GM12891 (cell line): Measurements from ENCODE around the gene EPHB3.

Experiments
- PAX5 ChIP-seq: IDR thresholded peaks from 2 replicates; pipeline ENCODE4 v1.6.1; 2011; ENCODE audit warnings: low read length, moderate library complexity, mild to moderate bottlenecking; ENCODE audit not compliant: insufficient read depth, severe bottlenecking
- POLR2A ChIP-seq: IDR thresholded peaks from 2 replicates; pipeline ENCODE4 v1.6.1; 2011; ENCODE audit warnings: low read depth, low read length, control low read depth
- POLR2AphosphoS5 ChIP-seq: IDR thresholded peaks from 2 replicates; pipeline ENCODE4 v1.6.1; 2011; ENCODE audit warnings: low read depth, low read length, control low read depth

DNA sequence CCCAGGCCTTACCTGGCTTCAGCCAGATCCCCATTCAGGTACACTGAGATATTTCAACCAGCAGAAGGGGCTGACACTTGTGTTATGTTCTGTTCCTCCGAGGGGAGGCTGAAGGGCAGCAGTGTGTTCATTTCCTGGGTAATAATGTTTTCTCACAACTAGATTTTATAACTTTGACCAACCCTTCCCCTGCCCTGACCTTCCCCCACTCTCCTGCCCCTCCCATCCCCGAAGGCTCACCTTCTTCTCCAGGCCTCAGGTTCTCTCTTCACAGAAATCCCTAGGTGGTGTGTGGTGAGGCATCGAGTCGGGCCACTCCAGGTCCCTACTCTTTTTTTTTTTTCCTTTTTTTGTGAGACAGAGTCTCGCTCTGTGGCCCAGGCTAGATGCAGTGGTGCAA is 34.6 kb downstream of the EPHB3 start:
- no peak for TF ChIP-seq POLR2A
- TF ChIP-seq PAX5: no peak
- TF ChIP-seq POLR2AphosphoS5: no peak
